ENCODE measurements around the gene ATP8B1.

ATP8B1 gene

GRCh38 chr18:57748770-57749603 is 54.1 kb downstream of the ATP8B1 start:
- Histone ChIP-seq H3K79me2 (ENCODE audit: control insufficient read depth, insufficient read depth, low read length) (no peaks in the 10 kb centered on the region), H3K56ac (ENCODE audit: low read length) (no peak overlapping the region), H3K9ac (ENCODE audit: low read length) (no peak overlapping the region), H3K79me1 (ENCODE audit: low read length) (no peaks in the 10 kb centered on the region), H3K23ac (ENCODE audit: low read length) (no peak overlapping the region), H3K4me2 (ENCODE audit: low read length) (no peak overlapping the region), H3K27ac (ENCODE audit: low read depth, low read length) (no peak overlapping the region), H2BK120ac (ENCODE audit: low read depth, low read length) (no peak overlapping the region), H3K27me3 (ENCODE audit: insufficient read depth, low read length, poor library complexity) (no peaks in the 10 kb centered on the region), H2BK5ac (ENCODE audit: low read length) (no peak overlapping the region), H2AK5ac (ENCODE audit: low read length) (no peak overlapping the region), H4K5ac (ENCODE audit: low read length) (no peak overlapping the region), H3K4me1 (ENCODE audit: control insufficient read depth, low read depth, low read length) (peaks cover 2% of the 10 kb centered on the region), H4K8ac (ENCODE audit: low read depth, low read length) (no peak overlapping the region), H2BK15ac (replicated peaks; ENCODE audit: low read depth) (no peak overlapping the region), H3K18ac (ENCODE audit: low read length) (peak overlapping the region; percentile 60), H3K4ac (ENCODE audit: low read depth, low read length) (no peak overlapping the region), H3K36me3 (ENCODE audit: control insufficient read depth, insufficient read depth, low read length) (no peaks in the 10 kb centered on the region), H3K4me3 (ENCODE audit: low read length) (no peak overlapping the region)
- 100% methylated on average over 1 of the region's 1 CpG for WGBS (ENCODE audit: extremely low coverage, insufficient coverage, low lambda C conversion rate)
- DNase-seq: peak; percentile 51

GRCh38 chr18:57747809-57748680 is 55.1 kb downstream of the ATP8B1 start:
- Histone ChIP-seq H3K4ac (ENCODE audit: low read depth, low read length) (peak overlapping the region; percentile 36), H2AK5ac (ENCODE audit: low read length) (no peak overlapping the region), H3K79me1 (ENCODE audit: low read length) (no peaks in the 10 kb centered on the region), H4K8ac (ENCODE audit: low read depth, low read length) (no peak overlapping the region), H2BK5ac (ENCODE audit: low read length) (no peak overlapping the region), H3K56ac (ENCODE audit: low read length) (no peak overlapping the region), H3K23ac (ENCODE audit: low read length) (no peak overlapping the region), H3K4me1 (ENCODE audit: control insufficient read depth, low read depth, low read length) (peaks cover 2% of the 10 kb centered on the region), H3K27me3 (ENCODE audit: insufficient read depth, low read length, poor library complexity) (no peaks in the 10 kb centered on the region), H3K18ac (ENCODE audit: low read length) (no peak overlapping the region), H3K4me2 (ENCODE audit: low read length) (no peak overlapping the region), H2BK15ac (replicated peaks; ENCODE audit: low read depth) (peak overlapping the region; percentile 92), H4K5ac (ENCODE audit: low read length) (no peak overlapping the region), H3K4me3 (ENCODE audit: low read length) (no peak overlapping the region), H3K27ac (ENCODE audit: low read depth, low read length) (no peak overlapping the region), H3K79me2 (ENCODE audit: control insufficient read depth, insufficient read depth, low read length) (no peaks in the 10 kb centered on the region), H3K9ac (ENCODE audit: low read length) (no peak overlapping the region), H3K36me3 (ENCODE audit: control insufficient read depth, insufficient read depth, low read length) (no peaks in the 10 kb centered on the region), H2BK120ac (ENCODE audit: low read depth, low read length) (no peak overlapping the region)
- no CpG with 5 or more reads among the region's 5 CpGs for WGBS (ENCODE audit: extremely low coverage, insufficient coverage, low lambda C conversion rate)
- DNase-seq: no peak

GRCh38 chr18:57744211-57744694 is 58.9 kb downstream of the ATP8B1 start:
- Histone ChIP-seq H4K5ac (ENCODE audit: low read length) (no peak overlapping the region), H4K8ac (ENCODE audit: low read depth, low read length) (no peak overlapping the region), H3K4ac (ENCODE audit: low read depth, low read length) (no peak overlapping the region), H3K27ac (ENCODE audit: low read depth, low read length) (no peak overlapping the region), H2BK5ac (ENCODE audit: low read length) (no peak overlapping the region), H3K4me3 (ENCODE audit: low read length) (no peak overlapping the region), H3K27me3 (ENCODE audit: insufficient read depth, low read length, poor library complexity) (no peaks in the 10 kb centered on the region), H2AK5ac (ENCODE audit: low read length) (no peak overlapping the region), H3K9ac (ENCODE audit: low read length) (no peak overlapping the region), H3K36me3 (ENCODE audit: control insufficient read depth, insufficient read depth, low read length) (no peaks in the 10 kb centered on the region), H2BK15ac (replicated peaks; ENCODE audit: low read depth) (no peak overlapping the region), H3K4me2 (ENCODE audit: low read length) (no peak overlapping the region), H3K23ac (ENCODE audit: low read length) (no peak overlapping the region), H3K79me1 (ENCODE audit: low read length) (no peaks in the 10 kb centered on the region), H3K18ac (ENCODE audit: low read length) (no peak overlapping the region), H3K79me2 (ENCODE audit: control insufficient read depth, insufficient read depth, low read length) (no peaks in the 10 kb centered on the region), H3K4me1 (ENCODE audit: control insufficient read depth, low read depth, low read length) (peaks cover 2% of the 10 kb centered on the region), H3K56ac (ENCODE audit: low read length) (no peak overlapping the region), H2BK120ac (ENCODE audit: low read depth, low read length) (no peak overlapping the region)
- WGBS (ENCODE audit: extremely low coverage, insufficient coverage, low lambda C conversion rate): no CpG with 5 or more reads among the region's 5 CpGs
- DNase-seq: no peak

DNA sequence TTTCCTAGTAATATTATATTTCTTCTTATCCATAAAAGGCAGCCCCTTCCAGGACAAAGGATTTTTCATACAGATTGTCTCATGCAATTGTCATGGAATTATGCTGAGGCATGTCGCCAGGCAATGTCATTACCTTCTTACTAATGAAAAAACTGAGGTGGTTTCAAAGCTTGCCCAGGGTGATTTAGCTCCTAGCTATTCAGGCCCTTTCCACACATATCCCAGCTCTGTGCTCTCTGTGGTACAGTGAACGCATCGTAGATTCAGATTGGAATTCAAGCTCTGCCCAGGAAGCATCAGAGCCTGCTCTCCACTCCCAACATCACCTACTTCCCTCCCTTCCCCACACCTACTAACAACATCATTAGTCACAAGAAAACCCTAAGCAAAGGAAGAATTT is 60.1 kb downstream of the ATP8B1 start:
- Histone ChIP-seq H3K56ac (ENCODE audit: low read length) (peak overlapping the region; percentile 5), H3K27ac (ENCODE audit: low read depth, low read length) (no peak overlapping the region), H3K23ac (ENCODE audit: low read length) (no peak overlapping the region), H3K79me2 (ENCODE audit: control insufficient read depth, insufficient read depth, low read length) (no peaks in the 10 kb centered on the region), H2BK5ac (ENCODE audit: low read length) (no peak overlapping the region), H3K4me2 (ENCODE audit: low read length) (no peak overlapping the region), H3K4me3 (ENCODE audit: low read length) (no peak overlapping the region), H3K36me3 (ENCODE audit: control insufficient read depth, insufficient read depth, low read length) (no peaks in the 10 kb centered on the region), H4K8ac (ENCODE audit: low read depth, low read length) (no peak overlapping the region), H4K5ac (ENCODE audit: low read length) (no peak overlapping the region), H2BK15ac (replicated peaks; ENCODE audit: low read depth) (no peak overlapping the region), H3K18ac (ENCODE audit: low read length) (no peak overlapping the region), H3K4me1 (ENCODE audit: control insufficient read depth, low read depth, low read length) (no peaks in the 10 kb centered on the region), H3K9ac (ENCODE audit: low read length) (no peak overlapping the region), H3K4ac (ENCODE audit: low read depth, low read length) (no peak overlapping the region), H2BK120ac (ENCODE audit: low read depth, low read length) (no peak overlapping the region), H3K79me1 (ENCODE audit: low read length) (no peaks in the 10 kb centered on the region), H3K27me3 (ENCODE audit: insufficient read depth, low read length, poor library complexity) (no peaks in the 10 kb centered on the region), H2AK5ac (ENCODE audit: low read length) (no peak overlapping the region)
- no peak for DNase-seq
- no CpG with 5 or more reads among the region's 3 CpGs for WGBS (ENCODE audit: extremely low coverage, insufficient coverage, low lambda C conversion rate)

DNA sequence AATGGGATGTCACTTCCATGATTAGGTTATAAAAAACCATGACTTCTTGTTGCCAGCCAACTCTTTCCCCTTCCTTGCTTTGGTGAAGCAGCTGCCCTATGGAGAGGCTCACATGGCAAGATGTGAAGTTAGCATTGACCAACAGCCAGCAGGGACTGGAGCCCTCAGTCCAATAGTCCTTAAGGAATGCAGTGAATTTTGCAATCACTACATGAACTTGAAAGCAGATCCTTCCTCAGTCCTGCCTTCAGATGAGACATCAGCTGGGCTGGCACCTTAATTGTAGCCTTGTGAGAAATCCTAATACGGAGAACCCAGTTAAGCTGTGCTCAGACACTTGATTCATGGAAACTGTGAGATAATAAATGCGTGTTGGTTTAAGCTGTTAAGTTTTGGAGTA is 61.8 kb downstream of the ATP8B1 start:
- Histone ChIP-seq H2BK120ac (ENCODE audit: low read depth, low read length) (no peak overlapping the region), H3K4ac (ENCODE audit: low read depth, low read length) (no peak overlapping the region), H3K18ac (ENCODE audit: low read length) (no peak overlapping the region), H4K5ac (ENCODE audit: low read length) (no peak overlapping the region), H2BK5ac (ENCODE audit: low read length) (no peak overlapping the region), H3K79me2 (ENCODE audit: control insufficient read depth, insufficient read depth, low read length) (no peaks in the 10 kb centered on the region), H3K4me3 (ENCODE audit: low read length) (no peak overlapping the region), H3K27ac (ENCODE audit: low read depth, low read length) (no peak overlapping the region), H3K27me3 (ENCODE audit: insufficient read depth, low read length, poor library complexity) (no peaks in the 10 kb centered on the region), H2AK5ac (ENCODE audit: low read length) (no peak overlapping the region), H2BK15ac (replicated peaks; ENCODE audit: low read depth) (no peak overlapping the region), H3K79me1 (ENCODE audit: low read length) (no peaks in the 10 kb centered on the region), H4K8ac (ENCODE audit: low read depth, low read length) (no peak overlapping the region), H3K56ac (ENCODE audit: low read length) (no peak overlapping the region), H3K4me2 (ENCODE audit: low read length) (no peak overlapping the region), H3K36me3 (ENCODE audit: control insufficient read depth, insufficient read depth, low read length) (no peaks in the 10 kb centered on the region), H3K4me1 (ENCODE audit: control insufficient read depth, low read depth, low read length) (no peaks in the 10 kb centered on the region), H3K23ac (ENCODE audit: low read length) (no peak overlapping the region), H3K9ac (ENCODE audit: low read length) (no peak overlapping the region)
- DNase-seq: no peak
- no CpG with 5 or more reads among the region's 2 CpGs for WGBS (ENCODE audit: extremely low coverage, insufficient coverage, low lambda C conversion rate)
